HepG2 (cell line): ENCODE results near the gene FRMD4B. TPM values are rescaled to one million over a fixed set of nuclear protein-coding genes. Genes with fewer than 3 reads are reported as not detected.

Source experiments
- AKAP8 ChIP-seq: sonication (generic); formaldehyde crosslinking; IDR thresholded peaks from 2 replicates; pipeline ENCODE4 v1.5.1; 2020; ENCODE audit warnings: mild to moderate bottlenecking, missing genetic modification reagents
- ATF2 ChIP-seq: sonication (generic); formaldehyde crosslinking; IDR thresholded peaks from 2 replicates; pipeline ENCODE4 v1.4.0; 2020; ENCODE audit warnings: missing genetic modification reagents
- MAF1 ChIP-seq: sonication (generic); formaldehyde crosslinking; IDR thresholded peaks from 2 replicates; pipeline ENCODE4 v1.5.0; 2020; ENCODE audit warnings: missing genetic modification reagents, borderline replicate concordance
- MYNN ChIP-seq: sonication (generic); formaldehyde crosslinking; IDR thresholded peaks from 2 replicates; pipeline ENCODE4 v1.4.0; 2020; ENCODE audit warnings: mild to moderate bottlenecking, low read depth, missing genetic modification reagents
- NR0B2 ChIP-seq: sonication (generic); formaldehyde crosslinking; IDR thresholded peaks from 2 replicates; pipeline ENCODE4 v1.4.0; 2020; ENCODE audit warnings: mild to moderate bottlenecking, missing genetic modification reagents
- PCBP1 ChIP-seq: fragments of 200-400 bp; formaldehyde crosslinking; IDR thresholded peaks from 2 replicates; pipeline ENCODE4 v1.6.1; 2017; ENCODE audit warnings: mild to moderate bottlenecking, low read depth, low read length, borderline replicate concordance
- PLRG1 ChIP-seq: fragments of 450-650 bp; conservative IDR thresholded peaks from 2 replicates; pipeline ENCODE4 v1.6.1; 2016
- TAF1 ChIP-seq: sonication (generic); formaldehyde crosslinking; IDR thresholded peaks from 2 replicates; pipeline ENCODE4 v1.4.0; 2020; ENCODE audit warnings: missing genetic modification reagents
- TBL1XR1 ChIP-seq: fragments of 150-350 bp; IDR thresholded peaks from 2 replicates; pipeline ENCODE4 v1.6.1; 2014; ENCODE audit warnings: borderline replicate concordance, low read length; ENCODE audit not compliant: partially characterized antibody
- TCF12 ChIP-seq, 2 experiments: fragments of 450-650 bp in 1 of 2; sonication (generic) in 1 of 2; formaldehyde crosslinking in 1 of 2; IDR thresholded peaks; 2 replicates each; pipeline versions ENCODE4 v1.6.1 to v1.8.0; 2017 to 2022; ENCODE audit warnings: antibody characterized with exemption in 1 of 2, mild to moderate bottlenecking in 1 of 2, missing genetic modification reagents in 1 of 2, moderate library complexity in 1 of 2
- YEATS2 ChIP-seq: sonication (generic); formaldehyde crosslinking; IDR thresholded peaks from 2 replicates; pipeline ENCODE4 v1.4.0; 2020; ENCODE audit warnings: missing genetic modification reagents, borderline replicate concordance
- ZBTB10 ChIP-seq: sonication (generic); formaldehyde crosslinking; IDR thresholded peaks from 2 replicates; pipeline ENCODE4 v1.4.0; 2020; ENCODE audit warnings: missing genetic modification reagents, borderline replicate concordance
- ZBTB49 ChIP-seq: sonication (generic); formaldehyde crosslinking; IDR thresholded peaks from 2 replicates; pipeline ENCODE4 v1.4.0; 2020; ENCODE audit warnings: missing genetic modification reagents, borderline replicate concordance
- ZNF263 ChIP-seq: sonication (generic); formaldehyde crosslinking; IDR thresholded peaks from 2 replicates; pipeline ENCODE4 v1.4.0; 2020; ENCODE audit warnings: missing genetic modification reagents
- ZNF710 ChIP-seq: sonication (generic); formaldehyde crosslinking; IDR thresholded peaks from 2 replicates; pipeline ENCODE4 v1.5.0; 2020; ENCODE audit warnings: mild to moderate bottlenecking, missing genetic modification reagents, borderline replicate concordance
- ZNF784 ChIP-seq: sonication (generic); formaldehyde crosslinking; IDR thresholded peaks from 2 replicates; pipeline ENCODE4 v1.5.1; 2020; ENCODE audit warnings: missing genetic modification reagents, mild to moderate bottlenecking, borderline replicate concordance
- ZNF83 ChIP-seq: sonication (generic); formaldehyde crosslinking; IDR thresholded peaks from 2 replicates; pipeline ENCODE4 v1.4.0; 2020; ENCODE audit warnings: missing genetic modification reagents, mild to moderate bottlenecking, borderline replicate concordance
- polyA plus RNA-seq, 8 experiments: library from polyadenylated mRNA; depleted of rRNA in 3 of 8; stranded (reverse) in 7 of 8; unstranded in 1 of 8; fragments of >200 nt; fragmentation: Illumina TruSeq in 4 of 8; extraction: Trizol in 4 of 8; gene quantifications; 2 replicates each; pipeline versions ENCODE4 v1.2.1 to v1.2.3, GENCODE V29; 2011 to 2016; ENCODE audit warnings: low read depth in 4 of 8, missing spikeins in 1 of 8, mixed read lengths in 1 of 8; ENCODE audit not compliant: insufficient read depth in 1 of 8
- total RNA-seq, 5 experiments: library from RNA; depleted of rRNA; stranded (reverse); fragments of >200 nt; fragmentation: Illumina TruSeq; extraction: Trizol; gene quantifications; 2 replicates each; pipeline ENCODE4 v1.2.3, GENCODE V29; 2016; ENCODE audit warnings: low read depth in 1 of 5

FRMD4B gene
- total and polyA plus RNA-seq, 2 of the 13 experiments (the other 11 are each of a cell fraction or from before 2014, with no cell fraction given) = 3.0 to 3.3 TPM

GRCh38 chr3:69306239-69307185 lies 79.4 kb downstream of the FRMD4B start (continued):
- TF ChIP-seq ZBTB10 (CRISPR knock-in tag) (no peak), ATF2 (CRISPR knock-in tag) (no peak), ZBTB49 (CRISPR knock-in tag) (no peak), MAF1 (CRISPR knock-in tag) (no peak), YEATS2 (no peak; the same call in 1 of the 2 replicates), AKAP8 (CRISPR knock-in tag) (no peak), PLRG1 (no peak), PCBP1 (no peak), TCF12 (IDR thresholded peaks at IDR 0.05) (no peak), TCF12 (CRISPR knock-in tag; IDR thresholded peaks at IDR 0.05) (no peak), ZNF710 (CRISPR knock-in tag) (peak; percentile 19; the same call in 1 of the 2 replicates), ZNF263 (CRISPR knock-in tag) (no peak), TBL1XR1 (no peak), TAF1 (CRISPR knock-in tag) (no peak), ZNF83 (CRISPR knock-in tag) (no peak), ZNF784 (CRISPR knock-in tag) (no peak), MYNN (CRISPR knock-in tag) (no peak), NR0B2 (CRISPR knock-in tag) (no peak)
